T-helper 9 cell (primary cell): Measurements from ENCODE around the gene CASP14.
"Not testable (repeated sequence)": the region's sequence is repeated elsewhere in the genome, so short reads cannot be mapped to it uniquely, and the experiment has no call there.

ENCODE experiments used
- DNase-seq: peaks from one replicate; pipeline ENCODE4 v3.0.0-alpha.2; 2020
- total RNA-seq, 2 donors: gene quantifications; one replicate each; lab custom pipeline; 2026; lab: John Stamatoyannopoulos, UW

Gene CASP14
- 0 reads per million in 2 donors for total RNA-seq

- DNase-seq: no peak
Observed at GRCh38 chr19:15048885-15049541, at the start of gene CASP14. Gene CASP14 (plus strand): TSS chr19:15049480. CDS start chr19:15052252, 2,772 bp downstream.

GRCh38 chr19:15008308-15008707 lies 41.0 kb upstream of the CASP14 start:
- DNase-seq: no peak

GRCh38 chr19:15010501-15011300 lies 38.6 kb upstream of the CASP14 start:
- no peak for DNase-seq

DNA sequence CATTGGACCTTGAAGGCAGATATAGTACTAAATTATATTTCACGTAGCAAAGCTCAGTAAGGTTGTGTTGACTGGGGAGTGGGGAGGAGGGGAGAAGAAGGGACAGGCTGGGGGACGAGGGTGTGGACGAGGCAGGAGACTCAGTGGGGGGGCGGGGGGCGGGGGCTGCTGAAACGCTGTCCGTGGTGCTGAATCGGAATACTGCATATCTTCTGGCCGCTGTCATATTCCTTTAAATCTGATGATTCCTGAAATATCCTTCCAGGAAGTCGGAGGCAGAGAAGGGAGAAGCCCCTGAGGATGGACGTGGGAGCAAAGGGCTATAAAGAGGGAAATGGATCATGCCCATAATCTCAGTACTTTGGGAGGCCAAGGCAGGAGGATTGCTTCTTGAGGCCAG lies 34.7 kb upstream of the CASP14 start:
- no peak for DNase-seq

- DNase-seq: no peak
Observed at GRCh38 chr19:15015946-15016542, 33.2 kb upstream of the CASP14 start.

DNA sequence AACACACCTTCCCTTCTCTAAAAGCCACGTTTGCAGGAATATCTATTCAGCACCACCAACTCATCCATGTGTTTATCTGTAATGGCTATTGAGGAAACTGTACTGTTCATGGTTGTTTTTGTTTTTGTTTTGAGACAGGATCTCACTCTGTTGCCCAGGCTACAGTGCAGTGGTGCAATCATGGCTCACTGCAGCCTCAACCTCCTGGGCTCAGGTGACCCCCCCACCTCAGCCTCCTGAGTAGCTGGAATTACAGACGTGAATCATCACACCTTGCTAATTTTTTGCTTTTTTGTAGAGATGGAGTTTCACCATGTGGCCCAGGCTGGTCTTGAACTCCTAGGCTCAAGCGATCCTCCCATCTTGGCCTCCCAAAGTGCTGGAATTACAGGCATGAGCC lies 30.4 kb upstream of the CASP14 start:
- DNase-seq: not testable (repeated sequence)

DNA sequence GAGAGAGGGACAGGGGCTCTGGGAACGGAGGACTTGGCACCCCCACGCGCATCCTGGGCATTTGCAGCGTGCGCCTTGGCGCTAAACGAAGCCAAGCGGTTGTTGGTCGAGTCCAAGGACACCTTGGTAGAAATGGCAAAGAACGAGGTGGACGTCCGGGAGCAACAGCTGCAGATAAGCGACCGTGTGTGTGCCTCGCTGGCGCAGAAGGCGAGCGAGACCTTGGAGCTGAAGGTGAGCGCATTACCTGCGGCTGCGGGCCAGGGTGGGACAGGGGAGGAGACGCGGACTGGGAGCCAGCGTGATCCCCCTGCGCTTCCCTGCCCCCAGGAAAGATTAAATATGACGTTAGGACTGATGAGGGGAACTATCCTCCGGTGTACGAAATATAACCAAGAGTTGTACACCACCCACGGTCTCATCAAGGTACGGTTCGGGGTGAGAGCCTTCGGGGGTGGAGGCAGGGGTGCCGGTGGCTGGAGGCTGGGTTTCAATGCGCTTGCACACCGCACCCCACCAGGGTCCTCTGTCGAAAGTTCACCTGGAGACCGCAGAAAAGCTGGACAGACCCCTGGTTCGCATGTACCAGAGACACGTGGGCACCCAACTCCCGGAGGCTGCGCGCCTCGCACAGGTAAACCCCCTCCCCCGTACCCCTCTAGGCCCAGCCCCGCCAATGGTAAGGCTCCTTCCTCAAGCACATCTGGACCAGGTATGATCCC lies 27.8 kb upstream of the CASP14 start:
- no peak for DNase-seq

DNA sequence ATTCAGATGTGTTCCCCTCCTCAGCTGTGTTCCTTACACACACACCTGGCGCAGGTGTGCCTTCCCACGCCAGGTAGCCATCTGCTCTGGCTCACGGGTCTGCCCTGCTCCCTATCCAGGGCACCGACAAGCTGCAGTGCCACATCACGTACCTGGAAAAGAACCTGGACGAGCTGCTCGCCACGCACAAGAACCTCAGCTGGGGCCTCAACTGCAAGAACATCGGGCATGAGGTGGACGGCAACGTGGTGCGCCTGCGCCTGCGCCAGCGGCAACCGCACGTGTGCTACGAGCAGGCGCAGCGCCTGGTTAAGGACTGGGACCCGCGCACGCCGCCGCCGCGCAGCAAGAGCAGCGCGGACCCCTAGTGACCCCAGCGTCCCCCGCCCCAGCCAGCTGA lies 26.5 kb upstream of the CASP14 start:
- DNase-seq: no peak

DNA sequence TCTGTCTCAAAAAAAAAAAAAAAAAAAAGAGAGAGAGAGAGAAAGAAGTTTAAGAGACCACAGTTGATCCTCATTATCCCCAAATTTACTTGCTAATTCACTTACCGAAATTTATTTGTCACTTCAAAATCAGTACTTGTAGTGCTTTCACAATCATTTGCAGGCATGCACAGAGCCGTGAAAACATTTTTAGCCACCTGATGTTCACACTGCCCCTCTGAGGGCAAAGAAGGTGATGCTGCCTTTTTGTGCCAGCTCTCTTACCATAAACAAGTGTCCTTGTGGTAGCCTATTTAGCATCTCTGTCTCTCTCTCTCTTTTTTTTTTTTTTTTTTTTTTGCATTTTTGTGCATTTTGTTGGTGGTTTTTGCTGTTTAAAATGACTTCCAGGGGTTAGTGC lies 24.1 kb upstream of the CASP14 start:
- no peak for DNase-seq

DNA sequence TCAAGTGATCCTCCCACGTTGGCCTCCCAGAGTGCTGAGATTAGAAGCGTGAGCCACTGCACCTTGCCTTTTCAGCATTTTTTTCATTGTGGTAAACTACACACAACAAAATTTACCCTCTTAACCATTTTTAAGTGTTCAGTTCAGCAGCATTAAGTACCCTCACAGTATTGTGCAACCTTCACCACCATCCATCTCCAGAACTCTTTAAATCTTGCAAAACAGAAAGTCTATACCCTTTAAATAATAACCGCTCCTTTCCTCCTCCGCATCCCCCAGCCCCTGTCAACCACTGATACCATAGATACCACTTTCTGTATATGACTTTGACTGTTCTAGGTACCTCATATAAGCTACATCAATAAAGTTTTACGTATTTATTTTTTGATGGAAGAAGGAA lies 20.8 kb upstream of the CASP14 start:
- no peak for DNase-seq

DNA sequence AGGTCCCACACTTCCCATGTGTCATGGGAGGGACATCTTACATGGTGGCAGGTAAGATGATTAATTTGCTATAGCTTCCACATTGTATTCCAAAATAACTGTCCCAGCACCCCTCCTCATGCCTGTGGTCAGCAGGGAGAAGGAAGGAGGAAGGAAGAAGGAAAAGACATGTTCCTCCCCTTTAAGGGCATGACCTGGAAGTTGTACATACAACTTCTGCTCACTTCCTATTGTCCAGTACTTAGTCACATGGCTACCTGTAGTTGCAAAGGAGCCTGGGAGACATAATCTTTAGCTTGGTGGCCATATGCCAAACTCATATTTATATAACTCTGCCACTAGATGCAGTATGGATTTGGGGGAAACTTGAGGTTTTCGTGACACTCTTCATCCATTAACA lies 17.6 kb upstream of the CASP14 start:
- no peak for DNase-seq

DNA sequence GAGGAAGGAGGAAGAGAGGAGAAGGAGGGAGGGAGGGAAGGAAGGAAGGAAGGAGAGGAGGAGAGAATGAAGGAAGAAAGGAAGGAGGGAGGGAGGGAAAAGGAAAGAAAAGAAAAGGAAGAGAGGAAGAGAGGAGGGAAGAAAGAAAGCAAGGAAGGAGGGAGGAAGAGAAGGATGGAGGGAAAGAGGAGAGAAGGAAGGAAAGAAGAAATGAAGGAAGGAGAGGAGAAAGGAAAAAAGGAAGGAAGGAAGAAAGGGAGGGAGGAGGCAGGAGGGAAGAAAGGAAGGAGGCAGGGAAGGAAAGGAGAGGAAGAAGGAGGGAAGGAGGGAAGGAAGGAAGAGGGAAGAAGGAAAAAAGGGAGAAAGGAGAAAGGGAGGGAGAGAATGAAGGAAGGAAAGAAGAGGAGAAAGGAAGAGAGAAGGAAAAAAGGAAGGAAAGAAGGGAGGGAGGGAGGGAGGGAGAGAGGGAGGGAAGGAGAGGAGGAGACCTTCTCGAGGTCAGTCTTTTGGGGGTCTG lies 13.4 kb upstream of the CASP14 start:
- no peak for DNase-seq

DNA sequence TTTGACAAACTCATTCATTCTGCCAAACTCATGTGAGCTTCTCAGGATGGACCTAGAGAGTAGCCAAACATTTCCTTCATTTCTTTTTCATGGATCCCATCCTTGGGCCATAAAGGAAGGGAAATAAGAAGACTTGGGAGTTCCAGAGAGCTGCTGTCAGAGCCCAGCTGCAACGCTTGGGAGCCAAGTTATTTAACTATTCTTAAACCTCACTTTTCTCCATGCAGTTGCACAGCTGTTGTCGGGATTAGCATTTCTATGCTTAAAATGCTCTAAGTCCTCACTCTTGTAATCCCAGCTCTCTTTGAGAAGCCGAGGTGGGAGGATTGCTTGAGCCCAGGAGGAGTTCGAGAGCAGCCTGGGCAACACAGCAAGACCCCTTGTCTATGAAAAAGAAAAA lies 11.7 kb upstream of the CASP14 start:
- no peak for DNase-seq

GRCh38 chr19:15038294-15038693 lies 11.0 kb upstream of the CASP14 start:
- no peak for DNase-seq

DNA sequence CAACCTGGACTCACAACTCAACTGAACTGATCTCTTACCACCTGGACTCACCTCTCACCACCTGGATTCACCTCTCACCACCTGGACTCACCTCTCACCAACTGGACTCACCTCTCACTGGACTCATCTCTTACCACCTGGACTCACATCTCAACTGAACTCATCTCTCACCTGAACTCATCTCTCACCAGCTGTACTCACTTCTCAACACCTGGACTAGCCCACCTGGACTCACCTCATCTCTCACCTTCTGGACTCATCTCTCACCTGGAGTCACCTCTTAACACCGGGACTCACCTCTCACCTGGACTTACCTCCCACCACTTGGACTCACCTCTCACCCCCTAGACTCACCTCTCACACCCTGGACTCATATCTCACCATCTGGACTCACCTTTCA lies 7.3 kb upstream of the CASP14 start:
- DNase-seq: no peak

GRCh38 chr19:15042826-15043225 lies 6.5 kb upstream of the CASP14 start:
- no peak for DNase-seq

- DNase-seq: no peak
Observed at GRCh38 chr19:15045506-15045905, 3.8 kb upstream of the CASP14 start.

- DNase-seq: no peak
Observed at GRCh38 chr19:15047680-15048079, 1.6 kb upstream of the CASP14 start.

- no peak for DNase-seq
Observed at GRCh38 chr19:15048128-15048527, 1.2 kb upstream of the CASP14 start.

GRCh38 chr19:15050639-15051038 lies 1.4 kb downstream of the CASP14 start:
- no peak for DNase-seq

GRCh38 chr19:15062036-15062435 lies 12.8 kb downstream of the CASP14 start:
- no peak for DNase-seq

- DNase-seq: not testable (repeated sequence)
Observed at GRCh38 chr19:15070386-15070785, 21.1 kb downstream of the CASP14 start.
